ENCODE results near the gene ZBTB21. TPM values are rescaled to one million over a fixed set of nuclear protein-coding genes. Genes with fewer than 3 reads are reported as not detected.

ZBTB21 gene
- total and polyA plus RNA-seq, 2 experiments from 2014 or later = 10.0 to 11.0 TPM

DNA sequence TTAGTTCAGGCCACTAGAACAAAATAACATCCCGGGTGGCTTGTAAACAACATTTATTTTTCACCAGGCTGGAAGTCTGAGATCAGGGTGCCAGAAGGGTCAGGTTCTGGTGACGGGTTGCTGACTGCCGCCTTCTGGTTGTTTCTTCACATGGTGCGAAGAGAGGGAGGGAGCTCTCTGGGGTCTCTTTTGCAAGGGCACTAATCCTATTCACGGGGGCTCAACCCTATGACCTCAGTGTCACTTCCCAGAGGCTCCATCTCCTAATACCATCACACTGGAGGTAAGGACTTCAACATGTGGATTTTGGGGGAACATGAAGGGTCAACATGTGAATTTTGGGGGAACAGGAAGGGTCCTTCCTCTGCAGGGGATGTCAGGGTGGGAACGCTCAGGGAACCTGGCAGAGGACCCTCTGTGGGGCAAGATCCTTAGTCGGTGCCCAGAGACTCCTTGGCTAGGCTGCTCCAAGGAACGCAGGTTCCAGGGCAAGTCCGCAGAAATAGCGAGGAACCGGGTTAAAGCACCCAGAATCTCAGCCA lies 47.7 kb downstream of the ZBTB21 start (continued):
- TF ChIP-seq, protein P1, sequence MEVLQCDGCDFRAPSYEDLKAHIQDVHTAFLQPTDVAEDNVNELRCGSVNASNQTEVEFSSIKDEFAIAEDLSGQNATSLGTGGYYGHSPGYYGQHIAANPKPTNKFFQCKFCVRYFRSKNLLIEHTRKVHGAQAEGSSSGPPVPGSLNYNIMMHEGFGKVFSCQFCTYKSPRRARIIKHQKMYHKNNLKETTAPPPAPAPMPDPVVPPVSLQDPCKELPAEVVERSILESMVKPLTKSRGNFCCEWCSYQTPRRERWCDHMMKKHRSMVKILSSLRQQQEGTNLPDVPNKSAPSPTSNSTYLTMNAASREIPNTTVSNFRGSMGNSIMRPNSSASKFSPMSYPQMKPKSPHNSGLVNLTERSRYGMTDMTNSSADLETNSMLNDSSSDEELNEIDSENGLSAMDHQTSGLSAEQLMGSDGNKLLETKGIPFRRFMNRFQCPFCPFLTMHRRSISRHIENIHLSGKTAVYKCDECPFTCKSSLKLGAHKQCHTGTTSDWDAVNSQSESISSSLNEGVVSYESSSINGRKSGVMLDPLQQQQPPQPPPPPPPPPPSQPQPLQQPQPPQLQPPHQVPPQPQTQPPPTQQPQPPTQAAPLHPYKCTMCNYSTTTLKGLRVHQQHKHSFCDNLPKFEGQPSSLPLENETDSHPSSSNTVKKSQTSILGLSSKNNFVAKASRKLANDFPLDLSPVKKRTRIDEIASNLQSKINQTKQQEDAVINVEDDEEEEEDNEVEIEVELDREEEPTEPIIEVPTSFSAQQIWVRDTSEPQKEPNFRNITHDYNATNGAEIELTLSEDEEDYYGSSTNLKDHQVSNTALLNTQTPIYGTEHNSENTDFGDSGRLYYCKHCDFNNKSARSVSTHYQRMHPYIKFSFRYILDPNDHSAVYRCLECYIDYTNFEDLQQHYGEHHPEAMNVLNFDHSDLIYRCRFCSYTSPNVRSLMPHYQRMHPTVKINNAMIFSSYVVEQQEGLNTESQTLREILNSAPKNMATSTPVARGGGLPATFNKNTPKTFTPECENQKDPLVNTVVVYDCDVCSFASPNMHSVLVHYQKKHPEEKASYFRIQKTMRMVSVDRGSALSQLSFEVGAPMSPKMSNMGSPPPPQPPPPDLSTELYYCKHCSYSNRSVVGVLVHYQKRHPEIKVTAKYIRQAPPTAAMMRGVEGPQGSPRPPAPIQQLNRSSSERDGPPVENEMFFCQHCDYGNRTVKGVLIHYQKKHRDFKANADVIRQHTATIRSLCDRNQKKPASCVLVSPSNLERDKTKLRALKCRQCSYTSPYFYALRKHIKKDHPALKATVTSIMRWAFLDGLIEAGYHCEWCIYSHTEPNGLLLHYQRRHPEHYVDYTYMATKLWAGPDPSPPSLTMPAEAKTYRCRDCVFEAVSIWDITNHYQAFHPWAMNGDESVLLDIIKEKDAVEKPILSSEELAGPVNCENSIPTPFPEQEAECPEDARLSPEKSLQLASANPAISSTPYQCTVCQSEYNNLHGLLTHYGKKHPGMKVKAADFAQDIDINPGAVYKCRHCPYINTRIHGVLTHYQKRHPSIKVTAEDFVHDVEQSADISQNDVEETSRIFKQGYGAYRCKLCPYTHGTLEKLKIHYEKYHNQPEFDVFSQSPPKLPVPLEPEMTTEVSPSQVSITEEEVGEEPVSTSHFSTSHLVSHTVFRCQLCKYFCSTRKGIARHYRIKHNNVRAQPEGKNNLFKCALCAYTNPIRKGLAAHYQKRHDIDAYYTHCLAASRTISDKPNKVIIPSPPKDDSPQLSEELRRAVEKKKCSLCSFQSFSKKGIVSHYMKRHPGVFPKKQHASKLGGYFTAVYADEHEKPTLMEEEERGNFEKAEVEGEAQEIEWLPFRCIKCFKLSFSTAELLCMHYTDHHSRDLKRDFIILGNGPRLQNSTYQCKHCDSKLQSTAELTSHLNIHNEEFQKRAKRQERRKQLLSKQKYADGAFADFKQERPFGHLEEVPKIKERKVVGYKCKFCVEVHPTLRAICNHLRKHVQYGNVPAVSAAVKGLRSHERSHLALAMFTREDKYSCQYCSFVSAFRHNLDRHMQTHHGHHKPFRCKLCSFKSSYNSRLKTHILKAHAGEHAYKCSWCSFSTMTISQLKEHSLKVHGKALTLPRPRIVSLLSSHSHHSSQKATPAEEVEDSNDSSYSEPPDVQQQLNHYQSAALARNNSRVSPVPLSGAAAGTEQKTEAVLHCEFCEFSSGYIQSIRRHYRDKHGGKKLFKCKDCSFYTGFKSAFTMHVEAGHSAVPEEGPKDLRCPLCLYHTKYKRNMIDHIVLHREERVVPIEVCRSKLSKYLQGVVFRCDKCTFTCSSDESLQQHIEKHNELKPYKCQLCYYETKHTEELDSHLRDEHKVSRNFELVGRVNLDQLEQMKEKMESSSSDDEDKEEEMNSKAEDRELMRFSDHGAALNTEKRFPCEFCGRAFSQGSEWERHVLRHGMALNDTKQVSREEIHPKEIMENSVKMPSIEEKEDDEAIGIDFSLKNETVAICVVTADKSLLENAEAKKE (CRISPR knock-in tag; IDR thresholded peaks at IDR 0.05) = no peak
- no peak for TF ChIP-seq JUNB (IDR thresholded peaks at IDR 0.05; ENCODE audit: unreplicated experiment)
- TF ChIP-seq ZNF331 (CRISPR knock-in tag; IDR thresholded peaks at IDR 0.05; ENCODE audit: low read depth) = no peak
- no peak for TF ChIP-seq NANOG (IDR thresholded peaks at IDR 0.05; ENCODE audit: borderline replicate concordance)

DNA sequence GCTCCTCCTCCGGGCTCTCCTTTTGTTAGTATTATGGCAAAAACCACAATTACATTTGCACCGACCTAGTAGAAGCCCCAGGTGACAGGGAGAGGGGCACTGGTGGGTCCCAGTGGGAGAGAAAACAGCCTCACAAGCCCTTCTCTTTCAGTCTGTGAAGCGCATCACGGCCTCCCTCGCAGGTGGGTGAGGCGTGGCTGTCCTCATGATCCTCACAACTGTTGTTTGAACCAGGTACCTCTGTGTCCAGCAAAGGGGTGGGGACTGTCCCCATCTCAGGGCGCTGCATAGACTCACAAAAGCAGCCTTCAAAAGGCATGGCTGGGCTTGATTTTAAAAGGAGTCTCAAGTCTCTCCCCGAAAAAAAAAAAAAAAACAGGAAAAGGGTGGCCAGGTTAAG lies 48.4 kb downstream of the ZBTB21 start:
- Histone ChIP-seq H3K36me3 (ENCODE audit: insufficient read depth) (no peaks in the 10 kb centered on the region), H3K79me2 (replicated peaks; ENCODE audit: insufficient read depth) (no peaks in the 10 kb centered on the region), H2AFZ (0 out of 2 replicates have a peak overlapping the region, but pooled peaks have one; percentile 32), H4K20me1 (replicated peaks; ENCODE audit: insufficient read depth) (no peaks in the 10 kb centered on the region), H3K27me3 (ENCODE audit: insufficient read depth) (no peaks in the 10 kb centered on the region), H3K4me1 (ENCODE audit: insufficient read depth) (no peaks in the 10 kb centered on the region; the same call in 1 of the 2 replicates), H3K9me2 (ENCODE audit: insufficient read depth) (no peaks in the 10 kb centered on the region), H3F3A (replicated peaks; ENCODE audit: low read depth) (no peaks in the 10 kb centered on the region), H3K4me2 (no peak overlapping the region), H3K4me3 (no peak overlapping the region), H3K27ac (ENCODE audit: low read depth) (no peak overlapping the region)
- H3K36me3 Mint-ChIP-seq (ENCODE audit: low read depth) = no peaks in the 10 kb centered on the region
- TF ChIP-seq ZNF331 (CRISPR knock-in tag; IDR thresholded peaks at IDR 0.05; ENCODE audit: low read depth) (no peak), EZH2 (IDR thresholded peaks at IDR 0.05; ENCODE audit: low read depth, unreplicated experiment) (no peak), STAT1 (IDR thresholded peaks at IDR 0.05; ENCODE audit: unreplicated experiment) (no peak), POLR2AphosphoS5 (IDR thresholded peaks at IDR 0.05; ENCODE audit: low read depth) (no peak)
- TF ChIP-seq, protein P2, sequence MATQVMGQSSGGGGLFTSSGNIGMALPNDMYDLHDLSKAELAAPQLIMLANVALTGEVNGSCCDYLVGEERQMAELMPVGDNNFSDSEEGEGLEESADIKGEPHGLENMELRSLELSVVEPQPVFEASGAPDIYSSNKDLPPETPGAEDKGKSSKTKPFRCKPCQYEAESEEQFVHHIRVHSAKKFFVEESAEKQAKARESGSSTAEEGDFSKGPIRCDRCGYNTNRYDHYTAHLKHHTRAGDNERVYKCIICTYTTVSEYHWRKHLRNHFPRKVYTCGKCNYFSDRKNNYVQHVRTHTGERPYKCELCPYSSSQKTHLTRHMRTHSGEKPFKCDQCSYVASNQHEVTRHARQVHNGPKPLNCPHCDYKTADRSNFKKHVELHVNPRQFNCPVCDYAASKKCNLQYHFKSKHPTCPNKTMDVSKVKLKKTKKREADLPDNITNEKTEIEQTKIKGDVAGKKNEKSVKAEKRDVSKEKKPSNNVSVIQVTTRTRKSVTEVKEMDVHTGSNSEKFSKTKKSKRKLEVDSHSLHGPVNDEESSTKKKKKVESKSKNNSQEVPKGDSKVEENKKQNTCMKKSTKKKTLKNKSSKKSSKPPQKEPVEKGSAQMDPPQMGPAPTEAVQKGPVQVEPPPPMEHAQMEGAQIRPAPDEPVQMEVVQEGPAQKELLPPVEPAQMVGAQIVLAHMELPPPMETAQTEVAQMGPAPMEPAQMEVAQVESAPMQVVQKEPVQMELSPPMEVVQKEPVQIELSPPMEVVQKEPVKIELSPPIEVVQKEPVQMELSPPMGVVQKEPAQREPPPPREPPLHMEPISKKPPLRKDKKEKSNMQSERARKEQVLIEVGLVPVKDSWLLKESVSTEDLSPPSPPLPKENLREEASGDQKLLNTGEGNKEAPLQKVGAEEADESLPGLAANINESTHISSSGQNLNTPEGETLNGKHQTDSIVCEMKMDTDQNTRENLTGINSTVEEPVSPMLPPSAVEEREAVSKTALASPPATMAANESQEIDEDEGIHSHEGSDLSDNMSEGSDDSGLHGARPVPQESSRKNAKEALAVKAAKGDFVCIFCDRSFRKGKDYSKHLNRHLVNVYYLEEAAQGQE (IDR thresholded peaks at IDR 0.05; ENCODE audit: unreplicated experiment) = no peak
- TF ChIP-seq, protein P3, sequence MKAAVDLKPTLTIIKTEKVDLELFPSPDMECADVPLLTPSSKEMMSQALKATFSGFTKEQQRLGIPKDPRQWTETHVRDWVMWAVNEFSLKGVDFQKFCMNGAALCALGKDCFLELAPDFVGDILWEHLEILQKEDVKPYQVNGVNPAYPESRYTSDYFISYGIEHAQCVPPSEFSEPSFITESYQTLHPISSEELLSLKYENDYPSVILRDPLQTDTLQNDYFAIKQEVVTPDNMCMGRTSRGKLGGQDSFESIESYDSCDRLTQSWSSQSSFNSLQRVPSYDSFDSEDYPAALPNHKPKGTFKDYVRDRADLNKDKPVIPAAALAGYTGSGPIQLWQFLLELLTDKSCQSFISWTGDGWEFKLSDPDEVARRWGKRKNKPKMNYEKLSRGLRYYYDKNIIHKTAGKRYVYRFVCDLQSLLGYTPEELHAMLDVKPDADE (IDR thresholded peaks at IDR 0.05) = no peak
- H3K4me1 Mint-ChIP-seq = peaks cover 13% of the 10 kb centered on the region
- DNase-seq (ENCODE audit: low spot score) (no peak), ATAC-seq (no peak)
- no peaks in the 10 kb centered on the region for H3K9me3 Mint-ChIP-seq
- H3K27me3 Mint-ChIP-seq (ENCODE audit: insufficient read depth, low read depth, poor library complexity) = peaks cover 5% of the 10 kb centered on the region
- H3K27ac Mint-ChIP-seq = no peak overlapping the region
- no peak overlapping the region for H3K4me3 Mint-ChIP-seq
